IPS-NIHi7 (cell line): ENCODE measurements around the gene MYL4.
A peak's percentile ranks its signal among the peaks of the same experiment; 100 is the strongest.
"Not testable (repeated sequence)": the region's sequence is repeated elsewhere in the genome, so short reads cannot be mapped to it uniquely, and the experiment has no call there.

Experiments used
- DNase-seq: peaks from one replicate; pipeline ENCODE4 v3.0.0; 2012; ENCODE audit warnings: mixed read lengths; ENCODE audit errors: extremely low spot score

The MYL4 gene

GRCh38 chr17:47208744-47209488 lies at the start of gene MYL4:
Gene MYL4 (plus strand): TSS chr17:47209348. CDS start chr17:47209423, 75 bp downstream.
- DNase-seq, result no peak

DNA sequence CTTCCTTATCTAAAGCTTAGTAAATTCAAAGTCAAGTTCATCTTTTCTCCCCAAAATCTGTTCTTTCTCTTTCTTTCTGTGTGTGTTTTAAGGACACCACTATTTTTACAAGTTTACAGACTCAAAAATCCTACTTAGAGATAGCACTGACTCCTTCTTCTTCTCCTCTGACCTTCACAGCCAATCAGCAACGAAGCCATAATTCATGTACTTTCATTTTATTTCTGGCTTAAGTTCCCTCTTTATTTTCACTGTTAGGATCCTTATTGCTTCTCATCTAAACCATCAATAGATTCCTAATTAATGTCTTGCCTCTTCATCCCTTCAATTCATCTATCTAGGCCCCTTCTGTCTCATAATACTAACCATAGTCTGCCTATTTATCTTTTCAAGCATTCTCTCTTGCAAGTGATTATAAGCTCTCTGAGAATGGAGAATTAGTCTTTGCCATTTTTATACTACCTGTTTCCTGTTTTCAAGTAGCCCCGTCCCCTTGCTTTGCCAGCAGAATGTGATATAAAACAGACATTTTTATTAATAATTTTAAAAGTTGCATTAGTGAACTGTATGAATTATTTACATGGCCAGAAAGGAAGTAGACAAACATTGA lies 47.0 kb upstream of the MYL4 start:
- no peak for DNase-seq

GRCh38 chr17:47164263-47164662 lies 44.9 kb upstream of the MYL4 start:
- no peak for DNase-seq

- DNase-seq, result no peak
Observed at GRCh38 chr17:47165137-47165536, 44.0 kb upstream of the MYL4 start.

GRCh38 chr17:47166854-47167253 lies 42.3 kb upstream of the MYL4 start:
- DNase-seq, result not testable (repeated sequence)

DNA sequence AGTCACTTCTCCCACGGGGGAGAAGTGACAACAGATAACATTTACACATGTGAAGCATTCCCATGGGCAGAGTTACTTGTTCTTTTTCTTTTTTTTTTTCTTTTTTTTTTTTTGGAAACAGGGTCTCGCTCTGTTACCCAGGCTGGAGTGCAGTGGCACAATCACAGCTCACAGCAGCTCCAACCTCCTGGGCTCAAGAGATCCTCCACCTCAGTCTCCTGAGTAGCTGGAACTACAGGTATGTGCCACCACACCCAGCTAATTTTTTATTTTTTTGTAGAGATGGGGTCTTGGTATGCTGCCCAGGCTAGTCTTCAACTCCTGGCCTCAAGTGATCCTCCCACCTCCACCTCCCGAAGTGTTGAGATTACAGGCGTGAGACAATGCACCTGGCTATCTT lies 40.3 kb upstream of the MYL4 start:
- not testable (repeated sequence) for DNase-seq

- DNase-seq, result no peak
Observed at GRCh38 chr17:47170710-47171109, 38.4 kb upstream of the MYL4 start.

GRCh38 chr17:47172696-47173565 lies 36.2 kb upstream of the MYL4 start:
- no peak for DNase-seq

GRCh38 chr17:47174823-47175222 lies 34.3 kb upstream of the MYL4 start:
- not testable (repeated sequence) for DNase-seq

- no peak for DNase-seq
Observed at GRCh38 chr17:47176389-47176826, 32.7 kb upstream of the MYL4 start.

DNA sequence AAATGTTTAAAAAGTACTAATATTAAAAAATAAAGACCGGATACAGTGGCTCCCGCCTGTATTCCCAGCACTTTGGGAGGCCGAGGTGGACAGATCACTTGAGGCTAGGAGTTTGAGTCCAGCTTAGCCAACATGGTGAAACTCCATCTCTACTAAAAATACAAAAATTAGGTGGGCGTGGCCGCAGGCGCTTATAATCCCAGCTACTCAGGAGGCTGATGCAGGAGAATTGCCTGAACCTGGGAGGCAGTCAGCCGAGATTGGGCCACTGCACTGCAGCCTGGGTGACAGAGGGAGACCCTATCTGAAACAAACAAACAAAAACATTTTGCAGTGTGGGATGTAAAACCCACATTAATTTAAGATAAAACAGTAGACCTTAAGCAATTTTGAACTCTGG lies 31.9 kb upstream of the MYL4 start:
- DNase-seq, result no peak

DNA sequence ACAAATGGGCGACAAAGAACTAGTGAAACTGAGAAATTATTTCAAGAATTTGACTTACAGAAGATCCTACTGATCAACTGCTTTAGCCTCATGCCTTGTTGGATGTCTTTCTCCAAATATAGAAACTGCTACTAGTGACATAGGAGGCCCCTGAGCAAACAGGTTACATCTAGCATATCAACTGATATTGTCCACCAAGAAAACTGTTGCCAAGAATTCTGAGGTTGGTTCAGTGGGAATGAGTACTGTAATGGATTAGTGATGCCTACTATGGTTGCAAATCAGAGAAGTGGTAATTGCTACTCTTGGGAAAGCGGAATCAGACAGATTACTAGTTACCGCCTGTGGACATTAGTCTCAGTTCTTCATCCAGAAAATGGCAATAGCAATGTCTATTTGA lies 30.0 kb upstream of the MYL4 start:
- DNase-seq, result no peak

GRCh38 chr17:47180337-47180736 lies 28.8 kb upstream of the MYL4 start:
- no peak for DNase-seq

GRCh38 chr17:47180988-47181387 lies 28.2 kb upstream of the MYL4 start:
- not testable (repeated sequence) for DNase-seq

DNA sequence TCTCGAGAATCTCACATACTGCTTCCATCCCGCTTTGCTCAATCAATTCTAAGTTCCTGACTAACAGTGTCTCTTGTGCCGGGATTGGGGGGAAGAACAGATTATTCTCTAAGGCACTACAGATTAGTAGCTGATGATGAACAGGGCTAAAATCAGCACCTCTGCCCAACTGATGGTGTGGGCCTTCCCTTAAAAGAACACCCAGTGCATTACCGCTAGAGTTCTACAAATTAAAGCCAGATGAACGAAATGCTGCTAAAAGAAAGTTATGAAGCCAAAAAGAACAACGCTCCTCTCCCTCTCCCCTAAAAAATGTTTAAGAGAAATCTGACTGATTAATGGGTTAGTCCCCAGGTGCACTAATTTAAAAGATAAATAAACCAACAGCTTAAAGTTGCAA lies 24.5 kb upstream of the MYL4 start:
- DNase-seq, result no peak

DNA sequence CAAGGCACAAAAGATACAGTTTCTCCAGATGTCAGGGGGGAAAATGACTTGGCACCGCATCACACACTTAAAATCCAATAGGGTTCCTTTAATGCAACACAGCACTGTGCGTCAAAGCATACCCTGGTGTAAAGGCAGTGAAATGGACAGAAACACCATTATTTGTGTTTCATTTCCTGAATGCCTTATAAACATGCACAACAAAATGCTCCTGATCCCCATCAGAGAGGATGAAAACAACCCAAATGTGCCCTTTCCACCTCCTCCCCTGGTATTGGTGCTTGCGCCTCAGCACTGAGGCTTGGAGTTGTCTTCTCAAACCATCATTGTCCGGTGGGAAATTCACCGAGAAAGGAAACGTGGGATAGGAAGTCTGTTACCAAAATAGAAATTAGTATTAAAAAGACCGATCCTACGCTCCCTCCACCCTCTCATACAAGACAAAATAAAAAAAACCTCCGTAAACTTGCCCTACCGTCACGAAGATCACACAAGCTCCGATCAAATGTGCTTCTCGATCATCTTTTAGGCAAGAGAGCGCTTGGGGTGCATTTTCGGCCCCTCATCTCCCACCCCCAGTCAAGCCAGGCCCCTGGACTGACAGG lies 20.8 kb upstream of the MYL4 start:
- DNase-seq, result no peak

DNA sequence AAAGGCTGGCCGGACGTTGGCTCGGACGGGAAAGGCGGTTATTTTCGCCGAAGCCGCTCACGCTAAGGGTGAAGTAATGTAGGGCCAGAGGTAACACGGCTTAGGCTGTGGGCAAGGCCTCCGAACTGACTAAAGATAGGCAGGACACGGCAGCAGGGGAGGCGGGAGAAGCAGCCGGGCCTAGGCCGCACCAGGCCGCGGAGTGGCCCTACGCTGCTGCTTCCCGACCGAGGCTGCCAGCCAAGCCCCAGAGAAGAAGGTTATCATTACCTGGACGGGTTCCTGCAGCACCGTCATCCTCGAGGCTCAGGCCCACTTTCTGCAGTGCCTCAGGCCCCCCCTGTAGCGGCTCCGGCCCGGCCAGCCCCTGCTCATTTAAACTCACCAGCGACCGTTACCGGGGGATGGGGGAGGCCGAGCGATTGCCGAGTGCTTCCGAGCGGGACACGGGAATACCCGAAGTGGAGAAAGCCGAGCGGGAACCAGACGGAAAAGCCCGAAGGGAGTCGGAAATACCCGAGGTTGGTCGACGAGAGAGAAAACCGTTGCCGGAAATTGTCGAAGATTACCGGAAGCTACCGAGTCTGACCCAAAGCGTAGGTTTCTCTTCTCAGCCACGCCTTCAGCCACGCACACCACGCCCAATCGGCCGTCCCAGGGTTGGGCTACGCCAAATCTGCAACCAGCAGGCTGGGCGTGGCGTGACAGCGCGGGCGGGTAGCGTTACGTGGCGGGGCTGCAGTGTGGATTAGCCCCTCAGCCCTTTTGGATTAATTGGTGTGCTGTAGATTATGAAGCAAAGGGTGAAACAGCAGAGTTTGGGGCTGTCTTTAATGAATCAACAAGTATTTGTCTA lies 20.0 kb upstream of the MYL4 start, which contains the start of gene CDC27:
TSS of gene CDC27 (minus strand) at position 420 of the 856 bp plus-strand sequence. CDS start at position 297, 123 bp downstream.
- DNase-seq, result peak; percentile 99

GRCh38 chr17:47189732-47190237 lies 19.4 kb upstream of the MYL4 start:
- no peak for DNase-seq

GRCh38 chr17:47190243-47190642 lies 18.9 kb upstream of the MYL4 start:
- DNase-seq, result no peak

GRCh38 chr17:47190770-47191169 lies 18.4 kb upstream of the MYL4 start:
- no peak for DNase-seq

GRCh38 chr17:47192554-47192953 lies 16.6 kb upstream of the MYL4 start:
- no peak for DNase-seq
